ENCODE results near the gene S100A1.
"Not testable (repeated sequence)": the region's sequence is repeated elsewhere in the genome, so short reads cannot be mapped to it uniquely, and the experiment has no call there.

S100A1 gene

GRCh38 chr1:153627715-153628626, at the start of gene S100A1:
S100A1 (plus strand) TSS chr1:153628434; CDS start chr1:153630522, 2,088 bp downstream.
- no peak for FAIRE-seq

GRCh38 chr1:153578490-153578889, 49.7 kb upstream of the S100A1 start:
- FAIRE-seq = no peak

GRCh38 chr1:153578936-153579335, 49.3 kb upstream of the S100A1 start:
- no peak for FAIRE-seq

- FAIRE-seq = not testable (repeated sequence)
Observed at GRCh38 chr1:153582836-153583235, 45.4 kb upstream of the S100A1 start.

DNA sequence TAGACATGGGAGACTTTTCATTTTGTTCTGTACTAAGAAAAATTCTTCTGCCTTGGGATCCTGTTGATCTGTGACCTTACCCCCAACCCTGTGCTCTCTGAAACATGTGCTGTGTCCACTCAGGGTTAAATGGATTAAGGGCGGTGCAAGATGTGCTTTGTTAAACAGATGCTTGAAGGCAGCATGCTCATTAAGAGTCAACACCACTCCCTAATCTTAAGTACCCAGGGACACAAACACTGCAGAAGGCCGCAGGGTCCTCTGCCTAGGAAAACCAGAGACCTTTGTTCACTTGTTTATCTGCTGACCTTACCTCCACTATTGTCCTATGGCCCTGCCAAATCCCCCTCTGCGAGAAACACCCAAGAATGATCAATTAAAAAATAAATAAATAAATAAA, 44.7 kb upstream of the S100A1 start:
- not testable (repeated sequence) for FAIRE-seq

DNA sequence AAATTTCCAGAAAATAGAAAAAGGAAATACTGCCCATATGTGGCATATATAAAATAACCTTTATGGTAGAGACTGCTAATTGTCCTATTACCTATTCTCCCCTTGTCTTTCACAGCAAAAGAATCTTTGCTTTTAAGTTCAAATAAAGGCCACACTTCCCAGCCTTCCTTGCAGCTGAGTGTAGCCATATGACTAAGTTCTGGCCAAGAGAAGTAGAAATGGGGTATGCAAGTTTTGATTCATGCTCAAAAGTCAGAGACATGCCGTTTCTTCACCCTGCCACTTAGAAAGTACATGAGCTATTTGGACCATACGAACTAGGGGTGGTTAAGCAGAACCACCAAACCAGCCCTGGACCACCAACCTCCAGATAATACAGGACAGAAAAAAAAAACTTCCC, 44.3 kb upstream of the S100A1 start:
- FAIRE-seq = no peak

DNA sequence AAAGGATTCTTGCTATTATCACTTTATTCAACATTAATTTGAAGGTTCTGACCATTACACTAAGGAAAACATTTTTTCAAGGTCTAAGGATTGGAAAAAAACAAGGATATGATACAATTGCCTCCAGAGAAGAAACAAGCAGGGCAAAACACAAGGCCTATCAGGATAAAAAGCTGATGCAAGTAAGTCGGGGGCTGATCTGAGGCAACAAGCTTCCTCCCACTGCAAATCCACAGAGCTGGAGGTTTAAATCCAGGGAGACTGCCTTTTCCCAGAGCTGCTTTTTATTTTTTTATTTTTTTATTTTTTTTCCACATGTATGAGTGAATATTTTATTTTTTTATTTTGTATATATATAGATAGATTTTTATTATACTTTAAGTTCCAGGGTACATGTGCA, 43.2 kb upstream of the S100A1 start:
- FAIRE-seq = no peak

DNA sequence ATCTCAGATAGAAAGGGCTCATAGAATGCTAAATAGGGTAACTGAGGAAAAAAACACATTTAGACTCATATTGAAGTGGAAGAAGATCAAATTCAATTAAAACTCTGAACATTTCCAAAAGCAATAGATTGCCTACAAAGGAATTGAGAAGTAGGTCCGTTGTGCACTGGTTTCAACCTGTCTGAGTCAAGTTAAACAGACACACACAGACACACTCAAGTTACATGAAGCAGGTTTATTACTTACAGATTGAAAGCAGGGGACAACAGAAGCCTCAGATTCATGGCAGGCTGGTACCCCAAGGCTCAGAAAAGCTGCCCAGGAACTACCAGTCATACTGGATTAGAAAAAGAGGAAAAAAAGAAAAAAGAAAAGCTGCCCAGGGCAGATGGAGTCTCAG, 41.9 kb upstream of the S100A1 start:
- FAIRE-seq = no peak

DNA sequence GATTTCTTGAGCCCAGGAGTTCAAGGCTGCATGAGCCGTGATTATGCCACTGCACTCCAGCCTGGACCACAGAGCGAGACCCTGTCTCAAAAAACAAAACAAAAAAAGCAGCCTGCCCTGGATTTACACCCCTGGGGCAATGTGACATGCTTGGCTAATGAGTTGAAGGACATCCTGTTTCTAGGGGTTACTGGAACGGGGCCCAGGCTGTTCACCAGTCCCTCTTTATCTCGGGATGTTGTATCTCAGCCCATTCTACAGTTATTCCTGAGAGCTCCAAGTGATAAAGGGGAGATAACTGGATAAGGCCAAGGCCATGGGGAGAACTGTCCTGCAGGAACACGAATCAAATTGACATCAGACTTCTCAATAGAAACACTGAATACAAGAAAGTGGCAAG, 40.9 kb upstream of the S100A1 start:
- no peak for FAIRE-seq

- not testable (repeated sequence) for FAIRE-seq
Observed at GRCh38 chr1:153588033-153588432, 40.2 kb upstream of the S100A1 start.

DNA sequence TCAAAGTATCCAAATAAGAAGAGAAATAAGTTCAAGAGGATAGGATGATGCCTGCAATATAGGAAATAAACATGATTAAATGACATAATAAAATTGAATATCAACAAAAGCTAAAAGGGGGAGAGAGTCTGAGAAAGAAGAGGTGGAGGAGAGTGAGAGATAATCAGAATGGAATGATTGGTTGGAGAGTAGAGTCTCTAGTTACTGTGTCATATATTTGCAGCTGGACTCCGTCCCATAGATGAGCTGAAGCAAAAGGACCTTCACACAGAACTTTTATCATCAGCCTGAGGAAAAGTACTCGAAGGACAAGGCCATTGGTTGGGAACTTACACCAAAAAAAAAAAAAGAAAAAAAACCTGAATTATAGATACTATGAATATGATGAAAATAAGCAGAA, 39.8 kb upstream of the S100A1 start:
- FAIRE-seq = peak; percentile 82

- peak; percentile 91 for FAIRE-seq
Observed at GRCh38 chr1:153592748-153593147, 35.5 kb upstream of the S100A1 start.

GRCh38 chr1:153597206-153597605, 31.0 kb upstream of the S100A1 start:
- FAIRE-seq = no peak

- FAIRE-seq = no peak
Observed at GRCh38 chr1:153598309-153599172, 29.7 kb upstream of the S100A1 start.

DNA sequence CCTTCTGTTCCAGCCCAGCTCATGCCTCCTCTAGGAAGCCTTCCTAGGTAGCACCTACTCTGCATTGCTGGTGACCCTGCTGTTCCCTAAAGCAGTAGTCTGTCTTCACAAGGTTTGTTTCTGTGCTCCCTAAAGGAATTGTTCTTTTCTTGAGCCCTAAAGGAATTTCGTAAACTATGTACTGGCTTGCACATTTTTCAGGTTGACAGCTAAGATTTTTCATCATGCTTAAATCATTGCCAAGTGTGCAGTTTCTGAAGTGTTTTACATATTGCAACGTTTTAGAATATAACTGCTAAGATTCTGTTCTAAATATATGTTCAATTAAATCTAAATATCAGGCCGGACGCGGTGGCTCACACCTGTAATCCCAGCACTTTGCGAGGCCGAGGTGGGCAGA, 28.4 kb upstream of the S100A1 start:
- FAIRE-seq = no peak

GRCh38 chr1:153602749-153603148, 25.5 kb upstream of the S100A1 start:
- FAIRE-seq = no peak

DNA sequence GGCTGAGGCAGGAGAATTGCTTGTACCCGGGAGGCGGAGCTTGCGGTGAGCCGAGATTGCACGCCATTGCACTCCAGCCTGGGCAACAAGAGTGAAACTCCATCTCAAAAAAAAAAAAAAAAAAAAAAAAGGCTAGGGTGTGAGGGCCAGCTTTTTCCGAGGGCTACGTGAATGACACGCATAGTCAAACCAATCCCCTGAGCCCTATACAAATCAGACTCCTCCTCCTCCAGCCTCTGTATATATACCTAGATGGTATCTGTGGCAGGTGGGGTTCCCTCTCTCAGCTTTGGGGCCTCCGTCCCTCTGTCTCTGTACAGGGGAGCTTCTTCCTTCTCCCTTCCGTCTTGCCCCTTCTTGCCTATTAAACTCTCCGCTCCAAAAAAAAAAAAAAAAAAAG, 22.0 kb upstream of the S100A1 start:
- no peak for FAIRE-seq

- no peak for FAIRE-seq
Observed at GRCh38 chr1:153607381-153607780, 20.9 kb upstream of the S100A1 start.

DNA sequence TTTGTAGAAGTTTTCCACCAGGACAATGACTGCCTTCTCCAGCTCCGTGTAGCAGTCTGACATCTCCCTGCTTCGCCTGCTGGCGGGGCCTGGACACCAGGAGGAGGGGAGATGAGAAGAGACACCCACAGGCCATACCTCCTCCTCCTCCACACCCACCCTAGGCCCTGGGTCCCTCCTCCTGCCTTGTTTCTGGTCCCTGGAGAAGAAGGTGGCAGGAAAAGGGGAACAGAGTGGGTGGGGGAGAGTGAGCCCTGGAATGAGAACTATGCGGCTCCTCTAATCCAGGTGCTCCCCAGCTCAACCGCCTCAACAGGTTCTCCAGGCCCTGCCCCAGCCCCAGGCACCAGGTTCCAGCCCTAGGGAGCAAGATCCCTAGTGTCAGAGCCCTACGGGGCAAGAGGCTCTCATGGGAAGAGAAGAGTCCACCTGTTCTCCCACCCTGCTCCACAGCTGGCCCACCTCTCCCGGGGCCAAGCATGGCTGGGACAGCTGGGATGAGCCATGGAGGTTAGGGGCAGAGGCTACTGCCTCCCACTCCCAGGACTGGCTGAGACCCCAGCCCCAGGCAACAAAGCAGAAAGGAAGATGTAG, 20.0 kb upstream of the S100A1 start:
- FAIRE-seq = no peak

DNA sequence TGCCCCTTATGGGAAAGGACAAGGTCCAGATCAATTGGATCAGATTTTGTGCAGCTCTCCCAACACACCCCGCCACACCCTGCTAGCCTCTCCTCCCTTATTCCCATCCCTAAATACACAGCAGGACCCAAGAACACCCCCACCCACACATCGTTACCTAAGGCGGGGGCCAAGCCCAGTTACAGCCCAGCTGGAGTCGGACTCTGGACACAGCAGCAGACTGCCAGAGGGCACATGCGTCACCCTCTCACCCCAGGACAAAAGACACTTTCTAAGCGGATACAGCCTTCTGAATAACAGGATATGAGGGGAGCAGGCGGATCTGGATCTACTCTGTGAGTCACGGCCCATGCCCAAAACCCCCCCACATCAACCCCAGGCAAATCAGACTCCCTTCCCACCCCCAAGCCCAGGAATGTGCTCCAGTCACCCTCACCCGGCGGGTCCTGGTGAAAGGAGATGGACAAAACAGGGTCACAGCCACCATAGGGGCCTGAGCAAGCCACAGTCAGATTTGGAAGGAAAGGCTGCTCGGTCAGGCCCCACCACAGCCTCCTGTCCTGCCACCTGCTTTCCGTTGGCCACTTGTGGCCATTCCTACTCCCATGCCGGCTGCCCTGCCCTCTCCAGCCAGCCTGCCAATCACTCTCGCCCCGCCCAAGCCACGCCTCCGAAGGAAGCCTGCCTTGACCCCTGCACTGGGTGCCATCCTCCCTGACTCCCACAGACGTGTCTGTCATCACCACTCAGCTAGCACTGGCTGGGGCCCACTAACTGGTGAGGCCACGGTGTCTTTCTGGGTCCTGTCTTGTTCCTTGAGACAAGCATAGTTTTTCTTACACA, 19.3 kb upstream of the S100A1 start:
- no peak for FAIRE-seq

GRCh38 chr1:153609585-153609907, 18.7 kb upstream of the S100A1 start:
- FAIRE-seq = no peak

DNA sequence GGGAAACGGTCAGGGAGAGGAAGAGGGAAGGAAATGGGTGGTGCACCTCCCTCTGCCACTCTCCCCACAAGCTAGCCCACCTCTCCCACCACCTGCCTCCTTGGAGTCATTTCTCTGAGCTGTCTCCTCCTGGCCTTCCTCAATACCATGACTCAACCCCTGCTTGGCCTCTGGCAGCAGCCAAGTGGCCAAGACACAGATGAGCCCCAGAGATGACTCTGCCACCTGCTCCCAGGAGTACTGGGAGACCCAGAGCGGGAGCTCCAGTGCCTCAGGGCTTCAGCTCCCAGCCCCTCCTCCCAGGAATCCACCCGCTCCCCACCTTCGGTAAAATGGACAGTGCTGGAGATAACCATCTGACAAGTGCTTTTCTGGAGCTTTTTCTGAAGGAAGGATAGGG, 17.9 kb upstream of the S100A1 start:
- FAIRE-seq = no peak
